ENCODE data around the gene PAPPA. TPM values are rescaled to one million over a fixed set of nuclear protein-coding genes. Genes with fewer than 3 reads are reported as not detected.

Gene PAPPA
- total RNA-seq, 1 experiment from 2014 or later, result 0.08 TPM

DNA sequence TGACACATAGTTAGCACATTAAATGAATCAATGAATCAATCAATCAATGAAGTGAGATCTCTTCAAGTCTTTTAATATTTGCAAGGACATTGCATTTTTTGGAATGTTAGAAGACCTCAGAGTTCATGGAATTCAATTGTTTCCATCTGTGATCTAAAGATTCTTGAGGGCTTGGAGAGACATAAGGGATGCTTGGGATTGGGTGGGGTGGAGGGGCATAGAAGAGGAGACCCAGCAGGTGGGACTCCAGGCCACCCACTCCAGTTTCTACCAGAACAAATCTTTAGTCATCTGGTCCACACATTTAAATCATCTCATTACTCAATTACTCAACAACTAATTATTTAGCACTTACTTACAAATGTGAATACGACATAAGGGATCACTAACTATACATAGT is 282.5 kb downstream of the PAPPA start:
- DNase-seq (ENCODE audit: low read depth, low spot score), result no peak
- in situ Hi-C loops (cut with HindIII; ENCODE audit: low pct_unique_long_range_greater_than_20kb, low sequenced_read_pairs), result no loop called here

- in situ Hi-C loops (cut with HindIII; ENCODE audit: low pct_unique_long_range_greater_than_20kb, low sequenced_read_pairs), result no loop called here
- DNase-seq (ENCODE audit: low read depth, low spot score), result no peak
Observed at GRCh38 chr9:116437411-116438370, 284.1 kb downstream of the PAPPA start.

DNA sequence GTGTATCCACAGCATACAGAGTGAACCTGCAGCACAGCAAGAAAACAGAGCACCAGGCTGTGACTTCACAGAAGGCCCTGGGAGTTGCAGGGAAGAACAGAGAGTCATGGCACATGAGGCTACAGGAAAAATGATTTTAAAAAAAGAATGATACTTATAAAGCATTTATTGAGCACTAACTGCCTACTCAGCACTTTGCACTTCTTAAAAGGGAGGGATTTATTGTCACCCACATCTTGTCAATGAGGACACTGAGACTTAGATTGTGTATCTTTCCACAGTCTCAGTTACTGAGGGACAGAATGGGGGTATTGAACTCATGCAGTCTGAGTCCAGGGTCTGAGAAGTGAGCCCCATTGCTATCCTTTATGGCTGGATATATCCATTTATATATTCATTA is 288.9 kb downstream of the PAPPA start:
- in situ Hi-C loops (cut with HindIII; ENCODE audit: low pct_unique_long_range_greater_than_20kb, low sequenced_read_pairs), result no loop called here
- no peak for DNase-seq (ENCODE audit: low read depth, low spot score)

- in situ Hi-C loops (cut with HindIII; ENCODE audit: low pct_unique_long_range_greater_than_20kb, low sequenced_read_pairs), result no loop called here
- DNase-seq (ENCODE audit: low read depth, low spot score), result no peak
Observed at GRCh38 chr9:116447934-116448333, 294.3 kb downstream of the PAPPA start.

DNA sequence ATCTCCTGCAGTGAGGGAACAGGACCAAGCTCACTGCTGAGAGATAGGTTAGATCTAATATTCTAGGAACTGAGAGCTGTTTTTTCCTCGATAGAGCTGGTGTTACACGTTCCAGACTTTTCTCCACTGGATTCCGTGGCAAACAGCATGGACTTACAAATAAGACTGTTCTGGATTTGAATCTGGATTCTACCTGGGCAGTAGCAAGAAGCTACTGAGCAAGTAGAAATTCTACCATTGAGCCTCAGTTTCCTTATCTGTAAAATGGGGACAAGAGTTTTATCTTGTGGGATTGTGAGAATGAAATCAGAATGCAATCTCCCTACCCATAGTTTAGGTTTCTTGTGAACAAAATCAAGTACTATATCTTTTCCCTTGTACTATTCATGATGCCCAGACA is 294.8 kb downstream of the PAPPA start:
- DNase-seq (ENCODE audit: low read depth, low spot score), result no peak
- in situ Hi-C loops (cut with HindIII; ENCODE audit: low pct_unique_long_range_greater_than_20kb, low sequenced_read_pairs), result no loop called here

GRCh38 chr9:116449949-116450348 is 296.4 kb downstream of the PAPPA start:
- in situ Hi-C loops (cut with HindIII; ENCODE audit: low pct_unique_long_range_greater_than_20kb, low sequenced_read_pairs), result no loop called here
- no peak for DNase-seq (ENCODE audit: low read depth, low spot score)

GRCh38 chr9:116450378-116451139 is 297.0 kb downstream of the PAPPA start:
- in situ Hi-C loops (cut with HindIII; ENCODE audit: low pct_unique_long_range_greater_than_20kb, low sequenced_read_pairs), result no loop called here
- no peak for DNase-seq (ENCODE audit: low read depth, low spot score)

DNA sequence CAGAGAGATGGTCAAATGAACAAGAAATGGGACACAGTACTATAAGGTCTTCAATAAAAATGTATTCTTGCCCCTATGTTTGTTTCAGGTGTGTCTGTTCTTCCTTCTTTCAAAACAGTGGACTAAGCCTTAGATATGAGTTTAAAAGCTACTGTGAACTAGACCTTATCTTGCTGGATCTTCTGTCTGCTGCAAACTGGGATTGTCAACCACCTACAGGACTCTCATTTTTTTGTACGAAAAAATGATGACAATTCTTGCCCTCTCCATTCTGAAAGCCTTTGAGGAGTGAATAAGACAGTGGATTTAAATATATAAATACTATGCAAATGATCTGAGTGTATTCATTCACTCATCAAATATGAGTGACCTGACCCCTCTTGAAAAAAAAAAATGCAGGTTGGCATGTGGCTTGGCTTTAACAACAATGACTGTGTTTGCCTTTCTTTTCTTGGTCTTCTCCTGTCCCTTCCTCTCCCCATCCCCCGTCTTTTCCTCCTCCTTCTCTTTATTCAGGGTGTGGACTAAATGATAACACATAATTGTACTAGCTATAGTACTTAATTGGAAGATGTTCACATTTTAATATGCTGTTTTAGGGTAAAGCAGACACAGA is 298.0 kb downstream of the PAPPA start:
- in situ Hi-C loops (cut with HindIII; ENCODE audit: low pct_unique_long_range_greater_than_20kb, low sequenced_read_pairs), result no loop called here
- no peak for DNase-seq (ENCODE audit: low read depth, low spot score)
